Central memory CD8-positive, alpha-beta T cell (primary cell): ENCODE data around the gene SCLY.
"Not testable (repeated sequence)": the region's sequence is repeated elsewhere in the genome, so short reads cannot be mapped to it uniquely, and the experiment has no call there.

Source experiments
- ATAC-seq: fragments of 150-1000 bp; cut with Tn5 transposase; replicated peaks from 2 replicates; pipeline ENCODE4 v1.10.0; 2022; ENCODE audit warnings: mild to moderate bottlenecking, moderate FRiP score, moderate number of reproducible peaks; ENCODE audit not compliant: poor library complexity, severe bottlenecking; ENCODE audit errors: extremely low read depth
- DNase-seq, 2 donors: peaks; one replicate each; pipeline ENCODE4 v3.0.0; 2021; ENCODE audit warnings: low spot score in 2 of 2
- H3K27ac Mint-ChIP-seq: one replicate; pipeline ENCODE4 v1.8.0; 2022; ENCODE audit warnings: low read depth, mild to moderate bottlenecking, moderate library complexity, mixed read lengths
- H3K27me3 Mint-ChIP-seq: one replicate; pipeline ENCODE4 v1.8.0; 2022; ENCODE audit warnings: mixed read lengths
- H3K36me3 Mint-ChIP-seq: one replicate; pipeline ENCODE4 v1.8.0; 2022; ENCODE audit warnings: mild to moderate bottlenecking, moderate library complexity, mixed read lengths; ENCODE audit not compliant: insufficient read depth
- H3K4me1 Mint-ChIP-seq: one replicate; pipeline ENCODE4 v1.8.0; 2022; ENCODE audit warnings: mixed read lengths
- H3K4me3 Mint-ChIP-seq: one replicate; pipeline ENCODE4 v1.8.0; 2022; ENCODE audit warnings: mild to moderate bottlenecking, moderate library complexity, mixed read lengths
- H3K9me3 Mint-ChIP-seq: one replicate; pipeline ENCODE4 v1.8.0; 2022; ENCODE audit warnings: mixed read lengths

The SCLY gene

DNA sequence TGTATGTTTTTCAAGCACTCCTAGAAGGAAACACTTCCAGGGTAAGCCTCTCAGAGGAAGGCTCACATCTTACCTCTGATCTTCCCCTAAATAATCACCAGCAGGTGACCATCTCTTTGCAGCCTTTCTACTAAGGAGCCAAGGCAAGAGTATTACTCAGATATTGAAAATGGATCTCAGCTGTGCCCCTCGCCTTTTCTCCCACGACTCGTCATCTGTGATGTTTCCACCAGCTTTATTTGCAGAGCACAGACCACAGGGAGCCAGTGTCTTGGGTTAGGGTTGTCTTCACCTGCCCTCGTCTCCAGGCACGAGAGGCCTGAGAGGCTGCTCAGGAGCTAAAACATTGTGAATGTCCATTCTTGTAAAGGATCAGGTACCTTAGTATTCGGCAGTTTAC is 16.9 kb upstream of the SCLY start:
- ATAC-seq (no peak), DNase-seq (no peak)
- H3K27me3 Mint-ChIP-seq, result no peaks in the 10 kb centered on the region
- H3K36me3 Mint-ChIP-seq, result peaks cover 13% of the 10 kb centered on the region
- H3K4me1 Mint-ChIP-seq, result no peaks in the 10 kb centered on the region
- no peak overlapping the region for H3K27ac Mint-ChIP-seq
- no peak overlapping the region for H3K4me3 Mint-ChIP-seq
- peaks cover 14% of the 10 kb centered on the region for H3K9me3 Mint-ChIP-seq

GRCh38 chr2:238045575-238045974 is 15.2 kb upstream of the SCLY start:
- Mint-ChIP-seq H3K27ac (no peak overlapping the region), H3K9me3 (peaks cover 14% of the 10 kb centered on the region), H3K27me3 (no peaks in the 10 kb centered on the region), H3K36me3 (peaks cover 10% of the 10 kb centered on the region), H3K4me3 (no peak overlapping the region), H3K4me1 (no peaks in the 10 kb centered on the region)
- no peak for DNase-seq
- ATAC-seq, result no peak

GRCh38 chr2:238046725-238047270 is 14.0 kb upstream of the SCLY start:
- ATAC-seq (no peak), DNase-seq (no peak)
- H3K4me3 Mint-ChIP-seq, result no peak overlapping the region
- H3K27ac Mint-ChIP-seq, result no peak overlapping the region
- H3K4me1 Mint-ChIP-seq, result no peaks in the 10 kb centered on the region
- H3K36me3 Mint-ChIP-seq, result peaks cover 6% of the 10 kb centered on the region
- H3K27me3 Mint-ChIP-seq, result no peaks in the 10 kb centered on the region
- peaks cover 14% of the 10 kb centered on the region for H3K9me3 Mint-ChIP-seq

- DNase-seq, result no peak
- Mint-ChIP-seq H3K27ac (no peak overlapping the region), H3K4me1 (peaks cover 5% of the 10 kb centered on the region), H3K27me3 (peaks cover 38% of the 10 kb centered on the region), H3K36me3 (no peaks in the 10 kb centered on the region), H3K9me3 (peaks cover 5% of the 10 kb centered on the region), H3K4me3 (no peak overlapping the region)
- no peak for ATAC-seq
Measured at GRCh38 chr2:238053191-238053776, 7.5 kb upstream of the SCLY start.

GRCh38 chr2:238055841-238056240 is 5.0 kb upstream of the SCLY start:
- Mint-ChIP-seq H3K27ac (no peak overlapping the region), H3K9me3 (peaks cover 5% of the 10 kb centered on the region), H3K36me3 (peaks cover 2% of the 10 kb centered on the region), H3K4me3 (no peak overlapping the region), H3K4me1 (peaks cover 16% of the 10 kb centered on the region), H3K27me3 (peaks cover 38% of the 10 kb centered on the region)
- DNase-seq (no peak), ATAC-seq (no peak)

DNA sequence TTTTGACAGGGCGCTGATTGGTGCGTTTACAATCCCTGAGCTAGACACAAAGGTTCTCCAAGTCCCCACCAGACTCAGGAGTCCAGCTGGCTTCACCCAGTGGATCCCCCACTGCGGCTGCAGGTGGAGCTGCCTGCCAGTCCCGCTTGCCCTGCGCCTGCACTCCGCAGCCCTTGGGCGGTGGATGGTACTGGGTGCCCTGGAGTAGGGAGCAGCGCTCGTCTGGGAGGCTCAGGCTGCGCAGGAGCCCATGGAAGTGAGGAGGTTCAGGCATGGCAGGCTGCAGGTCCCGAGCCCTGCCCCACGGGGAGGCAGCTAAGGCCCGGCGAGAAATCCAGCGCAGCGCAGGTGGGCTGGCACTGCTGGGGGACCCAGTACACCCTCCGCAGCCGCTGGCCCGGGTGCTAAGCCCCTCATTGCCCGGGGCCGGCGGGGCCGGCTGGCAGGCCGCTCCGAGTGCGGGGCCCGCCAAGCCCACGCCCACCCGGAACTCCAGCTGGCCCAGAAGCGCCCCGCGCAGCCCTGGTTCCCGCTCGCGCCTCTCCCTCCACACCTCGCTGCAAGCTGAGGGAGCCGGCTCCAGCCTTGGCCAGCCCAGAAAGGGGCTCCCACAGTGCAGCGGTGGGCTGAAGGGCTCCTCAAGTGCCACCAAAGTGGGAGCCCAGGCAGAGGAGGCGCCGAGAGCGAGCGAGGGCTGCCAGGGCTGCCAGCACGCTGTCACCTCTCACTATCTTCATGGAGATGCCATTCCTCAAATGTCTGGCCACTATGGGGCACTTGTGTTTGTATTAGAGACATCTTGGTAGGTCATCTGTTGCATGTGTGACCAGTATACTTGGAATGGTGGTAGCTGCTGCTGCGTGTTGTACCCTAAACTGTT is 2.9 kb upstream of the SCLY start:
- H3K27me3 Mint-ChIP-seq, result peaks cover 32% of the 10 kb centered on the region
- not testable (repeated sequence) for H3K4me3 Mint-ChIP-seq

DNA sequence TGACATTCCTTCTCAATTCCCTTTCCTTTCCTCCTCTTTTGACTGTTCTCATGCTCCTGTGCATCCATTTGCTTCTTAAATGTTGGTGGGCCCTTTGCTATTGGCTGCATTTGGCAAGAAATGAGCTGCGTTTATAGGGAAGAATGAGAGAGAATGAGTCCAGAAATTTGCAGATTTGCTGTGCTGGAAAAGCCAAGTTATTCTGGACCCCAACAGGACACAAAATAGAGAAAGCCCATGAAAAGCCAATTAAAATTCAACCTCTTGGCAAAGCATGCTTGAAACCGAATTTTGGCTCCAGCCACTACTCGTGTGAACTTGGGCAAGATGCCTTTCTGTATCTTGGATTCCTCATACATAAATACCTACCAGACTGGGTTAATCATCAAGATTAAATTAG is 1.3 kb upstream of the SCLY start:
- H3K4me1 Mint-ChIP-seq, result peaks cover 34% of the 10 kb centered on the region
- H3K36me3 Mint-ChIP-seq, result peaks cover 2% of the 10 kb centered on the region
- ATAC-seq (no peak), DNase-seq (no peak)
- peak overlapping the region; percentile 84 for H3K4me3 Mint-ChIP-seq
- peak overlapping the region; percentile 95 for H3K27ac Mint-ChIP-seq
- H3K9me3 Mint-ChIP-seq, result peaks cover 5% of the 10 kb centered on the region
- H3K27me3 Mint-ChIP-seq, result peaks cover 23% of the 10 kb centered on the region

More for the DNA sequence above, 2.9 kb upstream of the SCLY start:
- peaks cover 29% of the 10 kb centered on the region for H3K4me1 Mint-ChIP-seq
- not testable (repeated sequence) for H3K27ac Mint-ChIP-seq, DNase-seq, H3K9me3 Mint-ChIP-seq, ATAC-seq, H3K36me3 Mint-ChIP-seq

DNA sequence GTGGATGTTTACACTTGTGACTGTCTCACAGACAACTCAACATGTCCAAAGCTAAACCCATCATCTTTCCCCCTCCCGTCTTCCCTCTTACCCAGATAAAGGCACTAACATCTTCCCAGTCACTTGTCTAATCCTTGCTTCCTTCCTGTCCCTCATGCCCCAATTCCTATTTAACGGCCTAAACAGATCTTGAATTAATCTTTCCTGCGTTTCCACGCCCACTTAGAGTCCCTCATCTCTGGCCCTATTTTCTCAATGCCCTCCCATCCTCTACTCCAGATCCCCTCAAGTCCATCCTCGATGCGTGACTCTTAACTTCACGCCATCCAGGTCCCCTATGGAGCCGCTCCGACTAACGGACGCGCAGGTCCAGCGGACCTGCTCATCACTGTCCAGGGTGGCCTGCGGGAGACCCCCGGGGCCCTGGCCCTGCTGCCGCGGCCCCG is 682 bp upstream of the SCLY start:
- H3K4me1 Mint-ChIP-seq, result peaks cover 34% of the 10 kb centered on the region
- no peak for DNase-seq
- peak overlapping the region; percentile 95 for H3K27ac Mint-ChIP-seq
- no peak for ATAC-seq
- peaks cover 5% of the 10 kb centered on the region for H3K9me3 Mint-ChIP-seq
- H3K4me3 Mint-ChIP-seq, result peak overlapping the region; percentile 84
- peaks cover 23% of the 10 kb centered on the region for H3K27me3 Mint-ChIP-seq
- peaks cover 2% of the 10 kb centered on the region for H3K36me3 Mint-ChIP-seq

DNA sequence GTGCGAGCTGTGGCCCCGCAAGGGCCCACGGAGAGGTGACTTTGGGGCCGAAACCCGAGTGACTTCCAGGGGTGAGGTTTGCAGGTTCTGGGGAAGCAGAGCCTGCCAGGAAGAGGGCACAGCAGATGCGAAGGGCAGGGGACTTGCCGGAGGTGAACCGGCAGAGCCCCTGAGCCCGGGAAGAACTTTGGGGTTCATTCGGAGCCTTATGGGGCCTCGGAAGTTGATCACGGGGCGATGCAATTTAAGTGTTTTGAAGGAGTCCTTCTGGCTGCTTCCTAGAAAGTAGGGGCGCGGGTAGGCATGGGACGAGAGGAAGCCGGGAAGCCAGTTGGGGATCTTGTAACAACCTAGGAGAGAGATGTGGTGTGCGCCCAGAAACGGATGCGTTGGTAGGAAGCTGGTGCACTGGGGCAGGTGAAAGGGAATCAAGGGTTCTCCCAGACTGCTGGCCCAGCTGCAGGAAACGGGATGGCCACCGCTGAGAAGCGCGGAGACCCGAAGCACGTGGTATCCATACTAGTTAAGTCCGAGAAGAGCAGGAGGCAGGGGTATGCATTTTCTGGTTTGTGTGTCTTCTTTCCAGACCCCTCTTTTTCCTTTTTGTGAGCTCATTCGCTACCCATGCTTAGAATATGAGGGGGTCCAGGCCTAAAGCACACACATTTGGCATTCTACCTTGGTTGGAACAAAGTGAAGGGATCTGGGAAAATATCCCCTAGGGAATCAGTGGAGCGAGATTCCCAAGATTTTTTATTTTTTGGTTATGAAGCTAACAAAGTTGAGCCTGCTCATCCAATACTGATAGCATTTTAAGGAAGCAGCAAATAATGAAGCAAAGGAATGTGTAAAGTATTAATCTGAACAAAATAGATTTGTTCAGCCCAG is 758 bp downstream of the SCLY start:
- peak overlapping the region; percentile 84 for H3K4me3 Mint-ChIP-seq
- peaks cover 4% of the 10 kb centered on the region for H3K36me3 Mint-ChIP-seq
- H3K27me3 Mint-ChIP-seq, result peaks cover 11% of the 10 kb centered on the region
- peaks cover 34% of the 10 kb centered on the region for H3K4me1 Mint-ChIP-seq
- peak overlapping the region; percentile 95 for H3K27ac Mint-ChIP-seq
- no peak for DNase-seq
- peak; percentile 2 for ATAC-seq
- peaks cover 5% of the 10 kb centered on the region for H3K9me3 Mint-ChIP-seq

- no peak overlapping the region for H3K27ac Mint-ChIP-seq
- no peak for ATAC-seq
Measured at GRCh38 chr2:238063414-238064189, 2.8 kb downstream of the SCLY start.

GRCh38 chr2:238064376-238064775 is 3.6 kb downstream of the SCLY start:
- peaks cover 42% of the 10 kb centered on the region for H3K4me1 Mint-ChIP-seq
- H3K4me3 Mint-ChIP-seq, result no peak overlapping the region
- no peaks in the 10 kb centered on the region for H3K27me3 Mint-ChIP-seq

More at GRCh38 chr2:238063414-238064189, 2.8 kb downstream of the SCLY start:
- Mint-ChIP-seq H3K36me3 (peaks cover 7% of the 10 kb centered on the region), H3K9me3 (peaks cover 5% of the 10 kb centered on the region), H3K4me1 (peaks cover 38% of the 10 kb centered on the region), H3K27me3 (no peaks in the 10 kb centered on the region), H3K4me3 (no peak overlapping the region)
- DNase-seq, result no peak

More at GRCh38 chr2:238064376-238064775, 3.6 kb downstream of the SCLY start:
- ATAC-seq (no peak), DNase-seq (no peak)
- H3K27ac Mint-ChIP-seq, result no peak overlapping the region
- H3K9me3 Mint-ChIP-seq, result peaks cover 5% of the 10 kb centered on the region
- H3K36me3 Mint-ChIP-seq, result peaks cover 7% of the 10 kb centered on the region
